NCI-H187 (cell line): ENCODE measurements around the gene KLK5.
"Not testable (repeated sequence)": the region's sequence is repeated elsewhere in the genome, so short reads cannot be mapped to it uniquely, and the experiment has no call there.

Source experiments
- DNase-seq, 2 experiments: peaks; one replicate each; lab custom pipeline; 2025; lab: John Stamatoyannopoulos, UW

KLK5 gene

GRCh38 chr19:50921426-50922316 lies 31.2 kb downstream of the KLK5 start:
- no peak for DNase-seq

- DNase-seq: no peak
Measured at GRCh38 chr19:50916069-50916468, 36.8 kb downstream of the KLK5 start.

- DNase-seq: no peak
Measured at GRCh38 chr19:50912727-50913716, 39.8 kb downstream of the KLK5 start.

- no peak for DNase-seq
Measured at GRCh38 chr19:50912102-50912599, 40.7 kb downstream of the KLK5 start.

- no peak for DNase-seq
Measured at GRCh38 chr19:50911206-50912101, 41.4 kb downstream of the KLK5 start, which contains the start of gene KLK4. KLK4 (minus strand) TSS chr19:50911395; CDS start chr19:50910738, 657 bp downstream.

- no peak for DNase-seq
Measured at GRCh38 chr19:50910722-50911121, 42.1 kb downstream of the KLK5 start.

- DNase-seq: peak in 1 of 2 experiments; percentile 15
Measured at GRCh38 chr19:50909240-50910070, 43.4 kb downstream of the KLK5 start.

DNA sequence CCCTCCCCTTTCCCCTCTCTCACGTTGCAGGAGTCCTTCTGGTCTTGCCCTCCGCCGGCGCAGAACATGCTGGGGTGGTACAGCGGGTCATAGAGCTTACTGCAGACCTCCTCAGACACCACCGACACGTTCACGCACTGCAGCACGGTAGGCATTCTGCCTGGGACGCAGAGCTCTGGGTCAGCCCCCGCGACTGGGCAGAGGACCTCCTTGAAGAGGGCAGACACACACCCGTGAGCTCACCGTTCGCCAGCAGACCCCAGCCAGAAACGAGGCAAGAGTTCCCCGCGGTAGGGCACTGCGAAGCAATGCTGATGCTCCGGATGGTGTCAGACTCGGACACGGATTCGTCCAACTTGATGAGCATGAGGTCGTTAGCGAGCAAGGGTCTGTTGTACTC lies 44.5 kb downstream of the KLK5 start:
- DNase-seq: no peak

DNA sequence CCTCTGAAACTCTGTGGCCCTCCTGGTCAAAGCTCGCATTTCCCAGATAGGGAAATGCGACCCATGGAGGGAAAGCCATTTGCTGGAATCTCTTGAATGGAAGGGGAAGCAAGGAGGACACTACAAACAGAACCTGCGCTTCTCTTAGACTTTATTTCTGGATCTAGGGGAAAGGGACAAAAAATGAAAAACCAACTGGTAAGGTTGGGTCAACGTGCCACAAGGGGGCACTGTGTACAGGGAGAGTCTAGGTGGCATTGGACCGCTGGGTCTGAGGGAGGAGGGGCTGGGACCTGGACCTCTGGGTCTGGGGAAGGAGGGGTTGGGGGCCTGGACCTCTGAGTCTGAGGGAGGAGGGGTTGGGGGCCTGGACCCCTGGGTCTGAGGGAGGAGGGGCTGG lies 46.6 kb downstream of the KLK5 start:
- DNase-seq: no peak

GRCh38 chr19:50902640-50903039 lies 50.2 kb downstream of the KLK5 start:
- DNase-seq: no peak

DNA sequence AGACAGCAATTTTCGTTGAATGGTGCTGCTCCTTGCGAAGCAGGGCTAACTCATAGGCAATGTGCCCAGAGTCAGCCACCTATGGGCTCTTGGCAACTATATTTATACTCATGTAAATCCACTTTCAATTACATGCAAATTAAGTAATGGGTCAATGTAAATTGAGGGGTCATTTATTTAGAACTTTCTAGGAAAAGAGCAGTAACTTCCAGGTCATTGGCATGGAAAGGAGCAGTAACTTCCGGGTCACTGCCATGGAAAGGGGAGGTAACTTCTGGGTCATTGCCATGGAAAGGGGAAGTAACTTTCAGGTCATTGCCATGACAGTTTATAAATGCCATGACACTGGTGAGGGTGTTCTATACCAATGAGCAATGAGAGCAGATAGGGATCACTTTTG lies 53.3 kb downstream of the KLK5 start:
- no peak for DNase-seq

- DNase-seq: no peak
Measured at GRCh38 chr19:50898018-50898417, 54.8 kb downstream of the KLK5 start.

DNA sequence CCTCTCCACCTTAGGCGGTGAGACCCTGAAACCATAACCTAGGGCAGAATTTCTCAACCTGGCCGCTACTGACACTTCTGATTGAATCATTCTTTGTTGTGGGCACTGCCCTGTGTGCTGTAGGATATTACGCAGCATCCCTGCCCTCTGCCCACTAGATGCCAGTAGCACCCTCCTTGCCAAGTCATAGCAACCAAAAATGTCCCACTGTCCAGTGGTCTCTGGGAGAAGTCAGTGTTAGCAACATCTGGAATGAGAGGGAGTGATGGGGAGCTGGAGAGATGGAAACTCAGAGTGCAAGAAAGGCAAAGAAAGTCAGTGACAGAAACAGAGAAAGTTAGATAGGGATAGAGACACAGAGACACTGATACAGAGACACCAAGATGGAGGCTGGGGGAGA lies 55.2 kb downstream of the KLK5 start:
- no peak for DNase-seq

GRCh38 chr19:50897191-50897607 lies 55.6 kb downstream of the KLK5 start:
- DNase-seq: no peak

DNA sequence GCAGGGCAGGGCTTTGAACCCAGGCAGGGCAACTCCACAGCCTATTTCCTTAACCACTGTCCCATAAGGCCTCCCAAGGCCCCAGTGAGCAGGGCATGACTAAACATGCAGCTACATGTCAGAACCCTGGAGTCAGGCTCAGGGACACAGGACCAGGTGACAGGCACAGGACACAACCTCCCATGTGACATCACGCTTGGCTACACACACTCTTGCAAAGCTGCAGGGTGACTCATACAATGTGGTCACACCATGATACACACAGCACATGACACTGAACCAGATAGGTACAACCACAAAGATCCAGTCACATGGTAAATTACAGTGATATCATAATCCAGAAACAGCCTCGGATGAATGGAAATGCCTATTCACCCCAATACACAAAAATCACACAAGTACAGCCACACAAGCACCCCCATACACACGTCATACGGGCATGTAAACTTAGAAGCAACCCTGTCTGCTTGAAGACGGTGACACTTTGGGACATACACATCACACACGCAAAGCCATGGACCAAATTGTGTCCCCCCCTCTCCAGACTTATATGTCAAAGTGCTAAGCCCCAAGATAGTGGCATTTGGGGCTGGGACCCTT lies 56.1 kb downstream of the KLK5 start:
- no peak for DNase-seq

DNA sequence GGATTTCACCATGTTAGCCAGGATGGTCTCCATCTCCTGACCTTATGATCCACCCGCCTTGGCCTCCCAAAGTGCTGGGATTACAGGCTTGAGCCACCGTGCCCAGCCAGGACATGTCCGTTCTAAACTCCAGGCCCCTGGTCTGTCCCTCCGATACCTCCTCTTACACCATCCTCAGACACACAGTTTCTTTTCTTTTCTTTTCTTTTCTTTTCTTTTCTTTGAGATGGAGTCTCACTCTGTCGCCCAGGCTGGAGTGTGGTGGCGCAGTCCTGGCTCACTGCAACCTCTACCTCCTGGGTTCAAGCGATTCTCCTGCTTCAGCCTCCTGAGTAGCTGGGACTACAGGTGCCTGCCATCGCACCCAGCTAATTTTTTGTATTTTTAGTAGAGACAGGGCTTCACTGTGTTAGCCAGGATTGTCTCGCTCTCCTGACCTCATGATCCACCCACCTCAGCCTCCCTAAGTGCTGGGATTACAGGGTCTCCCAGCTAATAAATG lies 56.7 kb downstream of the KLK5 start:
- not testable (repeated sequence) for DNase-seq

DNA sequence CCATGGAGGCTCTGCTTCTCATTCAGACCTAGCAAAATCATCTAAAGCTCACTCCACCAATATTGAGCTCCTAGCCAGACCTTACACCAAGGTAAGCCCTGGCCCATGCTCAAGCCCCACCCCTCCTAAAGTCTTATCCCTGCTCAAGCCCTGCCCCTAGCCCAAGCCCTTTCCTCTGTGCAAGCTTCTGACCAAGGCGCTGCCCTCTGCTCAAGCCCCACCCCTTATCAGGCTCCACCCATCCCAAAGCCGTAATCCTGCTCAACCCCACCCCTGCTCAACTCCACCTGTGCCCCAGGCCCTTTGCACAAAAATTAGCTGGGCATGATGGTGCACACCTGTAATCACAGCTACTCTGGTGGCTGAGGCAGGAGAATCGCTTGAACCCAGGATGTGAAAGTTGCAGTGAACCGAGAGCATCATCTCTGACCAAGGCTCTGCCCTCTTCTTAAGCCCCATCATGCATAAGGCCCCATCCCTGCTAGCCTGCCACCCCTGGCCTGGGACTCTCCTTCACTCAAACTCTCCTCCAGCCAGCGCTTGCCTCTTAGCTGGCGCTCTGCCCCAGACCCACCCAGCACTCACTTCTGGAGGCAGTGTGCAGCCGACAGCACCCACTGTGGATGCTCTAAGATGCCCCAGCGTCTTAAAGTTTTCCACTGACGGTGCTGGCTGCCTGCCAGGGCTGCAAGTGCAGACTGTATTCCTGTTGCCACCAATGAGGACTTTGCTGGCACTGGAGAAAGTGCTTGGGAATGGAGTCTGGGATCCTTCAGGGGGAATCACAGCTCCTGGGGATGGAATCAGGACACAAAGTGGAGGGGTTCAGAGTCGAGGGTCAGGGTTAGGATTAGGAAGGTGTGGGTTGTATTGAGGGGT lies 58.1 kb downstream of the KLK5 start:
- no peak for DNase-seq
